Ishikawa (cell line): ENCODE results near the gene SLC17A9.

Experiments
- CEBPB ChIP-seq: IDR thresholded peaks from 2 replicates; pipeline ENCODE4 v1.6.1; 2012
- CREB1 ChIP-seq: IDR thresholded peaks from 2 replicates; pipeline ENCODE4 v1.6.1; 2012; ENCODE audit warnings: low read depth
- EP300 ChIP-seq: IDR thresholded peaks from 2 replicates; pipeline ENCODE4 v1.6.1; 2012; ENCODE audit warnings: borderline replicate concordance
- FOXM1 ChIP-seq: IDR thresholded peaks from 2 replicates; pipeline ENCODE4 v1.6.1; 2012; ENCODE audit warnings: low read depth, borderline replicate concordance
- MAX ChIP-seq: IDR thresholded peaks from 2 replicates; pipeline ENCODE4 v1.6.1; 2012
- NFIC ChIP-seq: IDR thresholded peaks from 2 replicates; pipeline ENCODE4 v1.6.1; 2012
- RAD21 ChIP-seq: IDR thresholded peaks from 2 replicates; pipeline ENCODE4 v1.6.1; 2012; ENCODE audit warnings: low read depth
- REST ChIP-seq: IDR thresholded peaks from 2 replicates; pipeline ENCODE4 v1.6.1; 2012; ENCODE audit warnings: low read depth, mild to moderate bottlenecking
- TAF1 ChIP-seq: IDR thresholded peaks from 2 replicates; pipeline ENCODE4 v1.6.1; 2012; ENCODE audit warnings: low read depth, mild to moderate bottlenecking
- TCF12 ChIP-seq: IDR thresholded peaks from 2 replicates; pipeline ENCODE4 v1.6.1; 2012; ENCODE audit warnings: low read depth
- TEAD4 ChIP-seq: IDR thresholded peaks from 2 replicates; pipeline ENCODE4 v1.6.1; 2012
- USF1 ChIP-seq: IDR thresholded peaks from 2 replicates; pipeline ENCODE4 v1.6.1; 2012
- YY1 ChIP-seq: IDR thresholded peaks from 2 replicates; pipeline ENCODE4 v1.6.1; 2012; ENCODE audit warnings: low read depth

DNA sequence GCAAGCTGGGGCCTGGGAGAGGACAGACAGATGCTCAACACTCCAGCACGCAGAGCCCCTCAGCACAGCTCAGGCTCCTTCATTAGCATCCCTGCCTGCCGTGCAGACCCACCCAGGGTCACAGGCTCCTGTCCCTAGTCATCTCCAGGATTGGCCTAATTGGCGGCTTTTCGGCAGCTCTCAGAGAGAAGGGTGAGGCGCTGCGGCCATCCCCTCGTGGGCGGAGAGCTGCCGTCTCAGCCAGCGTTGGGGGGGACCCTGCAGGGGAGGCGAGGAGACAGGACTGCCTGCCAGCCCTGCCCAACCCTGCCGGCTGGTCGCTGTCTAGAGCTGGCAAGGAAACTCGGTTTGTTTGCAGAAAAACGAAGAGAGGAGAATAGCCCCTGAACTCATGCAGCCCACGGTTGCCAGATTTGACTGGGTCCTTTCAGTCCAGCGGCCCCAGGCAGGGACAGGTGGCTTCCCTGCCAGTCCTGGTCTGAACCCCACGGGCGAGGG lies 27.4 kb downstream of the SLC17A9 start:
- no peak for TF ChIP-seq CEBPB
- TF ChIP-seq EP300, result no peak
- TF ChIP-seq CREB1, result no peak
- no peak for TF ChIP-seq YY1
- no peak for TF ChIP-seq TAF1
- TF ChIP-seq MAX, result no peak
- no peak for TF ChIP-seq RAD21
- no peak for TF ChIP-seq TCF12
- TF ChIP-seq REST, result no peak
- no peak for TF ChIP-seq FOXM1
- no peak for TF ChIP-seq USF1
- no peak for TF ChIP-seq TEAD4
- TF ChIP-seq NFIC, result no peak
